ENCODE results near the gene TSPOAP1. TPM values are rescaled to one million over a fixed set of nuclear protein-coding genes. Genes with fewer than 3 reads are reported as not detected.

The TSPOAP1 gene
- total and polyA plus RNA-seq, 10 of the 15 experiments (the other 5 are each of a cell fraction or from before 2014, with no cell fraction given), result 0.58 to 16.4 (median 4.2) TPM; not detected in 1

- no peak overlapping the region for H2AFZ ChIP-seq (ENCODE audit: control insufficient read depth, low read depth, low read length)
- BruUV-seq (replicated peaks), result no TSS peak
- no peak overlapping the region for H3K27ac ChIP-seq (ENCODE audit: control insufficient read depth, insufficient read depth)
- ChIA-PET SMC1A (ENCODE audit: uncharacterized antibody, unreplicated experiment) (interaction anchor here (1.0 to 12.9 kb wide), 8 partner anchors 12 to 308 kb away, joined by 3 to 249 read pairs (median 10); partner anchors contain the start of gene RNF43), CTCF (interaction anchor here (1.1 to 6.5 kb wide), 6 partner anchors 11 to 111 kb away, joined by 3 to 163 read pairs (median 18); partner anchors contain the start of genes RNF43 and TSPOAP1), POLR2A (interaction anchor here (1.1 kb wide), 1 partner anchor 29 kb away, joined by 3 read pairs; no protein-coding TSS in a partner anchor), RAD21 (ENCODE audit: unreplicated experiment) (interaction anchor here (2.5 to 10.9 kb wide), 3 partner anchors 27 to 102 kb away, joined by 8 to 227 read pairs (median 66); partner anchors contain the start of gene RNF43)
- DNase-seq (ENCODE audit: low read depth, low spot score) (no peak), ATAC-seq (no peak), FAIRE-seq (no peak)
- H3K79me2 ChIP-seq (ENCODE audit: control insufficient read depth, insufficient read depth, low read length), result no peaks in the 10 kb centered on the region
- intact Hi-C loops (cut with micrococcal nuclease; ENCODE audit: unreplicated experiment) (no loop called here), in situ Hi-C loops (cut with MboI) (loop anchor here (5.0 kb wide), 1 partner anchor 132 kb away; no protein-coding TSS in a partner anchor)
- H3K36me3 ChIP-seq (ENCODE audit: control insufficient read depth in 2 of 2, insufficient read depth in 2 of 2, low read length in 1 of 2), result no peaks in the 10 kb centered on the region
- no peak for TF ChIP-seq LARP7 (IDR thresholded peaks at IDR 0.05)
- TF ChIP-seq ATF7 (IDR thresholded peaks at IDR 0.05; ENCODE audit: low read depth), result no peak
- TF ChIP-seq PAX5 (IDR thresholded peaks at IDR 0.05; ENCODE audit: borderline replicate concordance, low read depth, low read length), result no peak
- no peak for TF ChIP-seq ZNF207 (IDR thresholded peaks at IDR 0.05; ENCODE audit: borderline replicate concordance)
- no peak for TF ChIP-seq PML (IDR thresholded peaks at IDR 0.05; ENCODE audit: low read length)
- TF ChIP-seq CHD4 (IDR thresholded peaks at IDR 0.05), result no peak
- no peak for TF ChIP-seq RAD51 (IDR thresholded peaks at IDR 0.05)
- TF ChIP-seq HDAC6 (IDR thresholded peaks at IDR 0.05; ENCODE audit: unreplicated experiment), result no peak
- no peak for TF ChIP-seq SMARCA5 (IDR thresholded peaks at IDR 0.05)
- TF ChIP-seq NKRF (conservative IDR thresholded peaks at IDR 0.05), result no peak
- no peak for TF ChIP-seq TAF1 (IDR thresholded peaks at IDR 0.05; ENCODE audit: borderline replicate concordance, low read depth, low read length)
- no peak for TF ChIP-seq TCF12 (IDR thresholded peaks at IDR 0.05; ENCODE audit: low read depth, low read length)
- TF ChIP-seq RUNX3 (IDR thresholded peaks at IDR 0.05; ENCODE audit: low read length), result no peak
- TF ChIP-seq GATAD2B (conservative IDR thresholded peaks at IDR 0.05; ENCODE audit: low read depth), result no peak
- no peak for TF ChIP-seq IKZF1 (conservative IDR thresholded peaks at IDR 0.05)
- H3K27me3 ChIP-seq (replicated peaks in 1 of 2; ENCODE audit: control insufficient read depth in 2 of 2, insufficient read depth in 2 of 2, low read length in 1 of 2), result no peaks in the 10 kb centered on the region
- no peak overlapping the region for H3K4me2 ChIP-seq (ENCODE audit: control insufficient read depth, insufficient read depth)
- no peaks in the 10 kb centered on the region for H4K20me1 ChIP-seq (ENCODE audit: control insufficient read depth, insufficient read depth)
- no peaks in the 10 kb centered on the region for H3K9me3 ChIP-seq (replicated peaks; ENCODE audit: control insufficient read depth, insufficient read depth, low read length)
- H3K4me3 ChIP-seq, result no peak overlapping the region
- H3K4me1 ChIP-seq (ENCODE audit: control insufficient read depth, insufficient read depth, low read length), result peaks cover 7% of the 10 kb centered on the region
- H3K9ac ChIP-seq (ENCODE audit: control insufficient read depth, insufficient read depth, low read length), result no peak overlapping the region
- 62% methylated on average over 4 of the region's 4 CpGs for WGBS (ENCODE audit: insufficient coverage, insufficient replicate concordance, low lambda C conversion rate, missing lambda C conversion rate)
These were observed 12.8 kb downstream of the TSPOAP1 start for GRCh38 chr17:58315750-58316149.

All from GM12878 (cell line).